Medulla oblongata (tissue), 1 donor: ENCODE results near the gene PHF1.

Source experiments
- DNase-seq: peaks from one replicate; pipeline ENCODE4 v3.0.0-alpha.2; 2015; ENCODE audit errors: extremely low spot score

The PHF1 gene

DNA sequence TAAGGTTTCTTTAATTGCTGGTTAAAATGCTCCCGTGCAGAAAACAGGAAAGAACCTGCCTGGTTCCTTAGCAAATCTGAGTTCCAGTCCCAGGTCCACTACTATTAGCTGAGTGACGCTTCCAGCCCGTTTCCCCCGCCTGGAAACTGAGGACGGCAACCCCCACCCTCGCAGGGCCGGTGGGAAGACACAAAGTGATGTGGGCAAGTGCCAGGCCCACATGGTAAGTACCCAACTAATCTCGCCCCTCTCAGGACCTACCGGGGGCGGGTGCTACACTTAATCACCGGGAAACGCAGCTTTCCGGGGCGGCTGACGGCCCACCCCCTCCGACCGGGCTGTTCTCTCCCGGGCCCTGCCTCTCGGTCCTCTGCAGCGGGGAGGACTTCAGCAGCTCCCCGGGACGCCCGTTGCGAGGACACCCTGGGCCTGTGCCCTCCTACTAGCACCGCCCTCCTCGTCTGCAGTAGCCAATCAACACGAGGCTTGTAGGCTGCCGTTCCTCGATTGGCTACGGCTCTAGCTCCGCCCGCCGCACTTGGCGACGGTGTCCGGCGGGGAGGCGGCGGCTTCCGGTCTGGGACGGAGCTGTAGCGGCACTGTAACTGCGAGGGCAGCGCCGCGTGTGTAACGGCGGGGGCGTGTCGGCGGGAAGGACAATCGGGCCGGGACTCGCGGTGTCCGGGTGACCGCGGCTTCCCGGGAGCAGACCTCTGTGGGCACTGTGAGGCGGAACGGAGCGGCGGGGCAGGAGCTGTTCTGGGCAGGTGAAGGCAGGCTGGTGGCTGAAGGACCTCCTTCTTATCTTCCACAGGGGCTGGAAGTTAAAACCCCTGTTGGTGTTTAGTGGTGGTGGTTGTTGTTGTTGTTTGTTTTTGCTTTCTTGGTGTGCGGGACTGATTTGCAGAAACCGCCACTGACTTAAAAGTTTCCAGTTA lies 43.5 kb downstream of the PHF1 start, which contains the start of gene ZBTB9:
Gene ZBTB9 (plus strand): TSS at position 568 of the 938 bp plus-strand sequence. CDS start 525 bp downstream, outside the sequence.
- peak; percentile 98 for DNase-seq

DNA sequence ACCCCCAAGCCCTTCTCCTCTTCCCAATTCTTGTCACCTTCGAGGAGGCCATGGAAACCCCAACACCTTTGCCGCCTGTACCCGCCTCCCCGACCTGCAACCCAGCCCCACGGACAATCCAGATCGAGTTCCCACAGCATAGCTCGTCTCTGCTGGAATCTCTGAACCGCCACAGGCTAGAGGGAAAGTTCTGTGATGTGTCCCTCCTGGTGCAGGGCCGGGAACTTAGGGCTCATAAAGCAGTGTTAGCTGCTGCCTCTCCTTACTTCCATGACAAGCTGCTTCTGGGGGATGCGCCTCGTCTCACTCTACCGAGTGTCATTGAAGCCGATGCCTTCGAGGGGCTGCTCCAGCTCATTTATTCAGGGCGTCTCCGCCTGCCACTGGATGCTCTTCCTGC lies 44.2 kb downstream of the PHF1 start:
- no peak for DNase-seq

DNA sequence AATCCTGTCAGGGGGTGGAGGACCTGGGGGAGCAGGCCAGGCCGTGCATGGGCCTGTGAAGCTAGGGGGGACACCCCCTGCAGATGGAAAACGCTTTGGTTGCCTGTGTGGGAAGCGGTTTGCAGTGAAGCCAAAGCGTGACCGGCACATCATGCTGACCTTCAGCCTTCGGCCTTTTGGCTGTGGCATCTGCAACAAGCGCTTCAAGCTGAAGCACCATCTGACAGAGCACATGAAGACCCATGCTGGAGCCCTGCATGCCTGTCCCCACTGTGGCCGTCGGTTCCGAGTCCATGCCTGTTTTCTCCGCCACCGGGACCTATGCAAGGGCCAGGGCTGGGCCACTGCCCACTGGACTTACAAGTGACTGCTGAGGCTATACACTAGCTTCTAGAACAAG lies 45.3 kb downstream of the PHF1 start:
- no peak for DNase-seq

DNA sequence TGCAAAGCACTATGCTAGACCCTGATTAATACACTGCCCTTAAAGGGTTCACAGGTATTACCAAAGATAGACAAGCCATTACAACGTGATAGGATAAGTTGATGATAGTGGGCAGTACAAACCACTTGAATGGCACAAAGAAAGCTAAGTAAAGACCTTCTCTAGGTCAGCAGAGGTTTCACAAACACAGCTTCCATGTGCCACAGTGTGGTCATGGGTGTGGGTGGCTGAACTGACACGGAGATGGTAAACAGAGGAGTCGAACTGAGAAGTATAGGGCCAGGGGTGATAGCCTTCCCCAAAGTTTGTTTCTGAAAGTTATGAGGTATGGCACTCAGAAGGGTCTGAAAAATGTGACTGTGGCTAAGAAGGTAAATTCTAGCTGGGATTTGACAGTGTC lies 47.9 kb downstream of the PHF1 start:
- DNase-seq, result no peak

DNA sequence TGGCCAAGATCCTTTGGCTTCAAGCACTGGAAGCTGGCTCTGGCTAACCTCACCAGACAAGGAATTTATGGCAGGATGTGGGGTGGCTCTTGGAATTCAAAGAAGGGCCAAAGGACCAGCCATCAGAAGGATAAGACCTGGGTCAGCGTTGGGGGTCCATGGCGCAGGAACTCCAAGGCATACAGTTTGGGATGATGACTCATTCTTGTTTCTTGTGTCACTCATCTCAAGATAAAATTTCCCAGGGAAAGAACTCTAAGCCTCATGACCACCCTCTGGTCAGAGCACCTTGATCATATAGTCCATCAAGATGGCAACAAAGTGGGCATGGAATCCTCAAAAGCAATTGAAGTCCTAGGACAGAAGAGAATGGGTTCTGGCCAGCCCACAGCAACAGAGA lies 48.4 kb downstream of the PHF1 start:
- no peak for DNase-seq
